Endothelial cell (in vitro differentiated cells): ENCODE results near the gene ADAMTS12. TPM values are rescaled to one million over a fixed set of nuclear protein-coding genes. Genes with fewer than 3 reads are reported as not detected.

Experiments used
- DNase-seq: peaks from one replicate; pipeline ENCODE4 v3.0.0; 2021; ENCODE audit warnings: low spot score
- H3K27ac Mint-ChIP-seq: one replicate; pipeline ENCODE4 v1.8.0; 2021; ENCODE audit warnings: mixed read lengths, inconsistent platforms; ENCODE audit not compliant: unreplicated experiment
- H3K27me3 Mint-ChIP-seq: one replicate; pipeline ENCODE4 v1.8.0; 2021; ENCODE audit warnings: mild to moderate bottlenecking, moderate library complexity, mixed read lengths, inconsistent platforms; ENCODE audit not compliant: unreplicated experiment
- H3K36me3 Mint-ChIP-seq: one replicate; pipeline ENCODE4 v1.8.0; 2021; ENCODE audit warnings: mild to moderate bottlenecking, low read depth, mixed read lengths, inconsistent platforms; ENCODE audit not compliant: unreplicated experiment
- H3K4me1 Mint-ChIP-seq: one replicate; pipeline ENCODE4 v1.8.0; 2021; ENCODE audit warnings: mild to moderate bottlenecking, mixed read lengths, inconsistent platforms; ENCODE audit not compliant: unreplicated experiment
- H3K4me3 Mint-ChIP-seq: one replicate; pipeline ENCODE4 v1.8.0; 2021; ENCODE audit warnings: mild to moderate bottlenecking, mixed read lengths, inconsistent platforms; ENCODE audit not compliant: unreplicated experiment
- H3K9me3 Mint-ChIP-seq: one replicate; pipeline ENCODE4 v1.8.0; 2021; ENCODE audit warnings: mixed read lengths, inconsistent platforms; ENCODE audit not compliant: unreplicated experiment
- total RNA-seq: library from RNA; stranded (reverse); fragmentation: NEBNext Ultra II Directional; extraction: Animal tissue kit (Norgen Biotek cat#: 25700); gene quantifications from one replicate; pipeline ENCODE4 v1.2.1, GENCODE V29; 2021; ENCODE audit not compliant: unreplicated experiment
- TF ChIP-seq, protein P1 (sequence below): fragments of 200-600 bp; sonication (generic); IDR thresholded peaks from one replicate; pipeline ENCODE4 v1.5.0; 2021; ENCODE audit warnings: antibody characterized with exemption; ENCODE audit not compliant: unreplicated experiment

The ADAMTS12 gene
- total RNA-seq, 1 donor from 2014 or later, result 9.8 TPM

DNA sequence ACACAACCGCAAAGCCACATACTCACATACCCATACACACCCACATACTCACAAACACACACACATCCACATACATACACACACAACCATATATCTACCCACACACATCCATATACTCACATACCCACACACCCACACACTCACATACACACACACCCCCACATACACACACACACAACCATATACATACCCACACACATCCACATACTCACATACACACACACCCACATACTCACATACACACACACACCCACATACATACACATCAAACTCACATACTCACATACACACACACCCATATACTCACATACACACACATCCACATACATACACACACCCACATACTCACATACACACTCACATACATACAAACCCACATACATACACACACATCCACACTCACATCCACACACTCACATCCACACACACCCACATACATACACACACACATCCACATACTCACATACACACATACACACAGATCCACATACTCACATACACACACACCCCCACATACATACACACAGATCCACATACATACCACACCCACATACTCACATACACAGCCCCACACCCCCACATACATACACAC, 220.0 kb downstream of the ADAMTS12 start:
- Mint-ChIP-seq H3K4me3 (no peak overlapping the region), H3K27ac (no peak overlapping the region), H3K9me3 (no peaks in the 10 kb centered on the region), H3K4me1 (no peaks in the 10 kb centered on the region), H3K36me3 (no peaks in the 10 kb centered on the region), H3K27me3 (no peaks in the 10 kb centered on the region)
- TF ChIP-seq, protein P1, sequence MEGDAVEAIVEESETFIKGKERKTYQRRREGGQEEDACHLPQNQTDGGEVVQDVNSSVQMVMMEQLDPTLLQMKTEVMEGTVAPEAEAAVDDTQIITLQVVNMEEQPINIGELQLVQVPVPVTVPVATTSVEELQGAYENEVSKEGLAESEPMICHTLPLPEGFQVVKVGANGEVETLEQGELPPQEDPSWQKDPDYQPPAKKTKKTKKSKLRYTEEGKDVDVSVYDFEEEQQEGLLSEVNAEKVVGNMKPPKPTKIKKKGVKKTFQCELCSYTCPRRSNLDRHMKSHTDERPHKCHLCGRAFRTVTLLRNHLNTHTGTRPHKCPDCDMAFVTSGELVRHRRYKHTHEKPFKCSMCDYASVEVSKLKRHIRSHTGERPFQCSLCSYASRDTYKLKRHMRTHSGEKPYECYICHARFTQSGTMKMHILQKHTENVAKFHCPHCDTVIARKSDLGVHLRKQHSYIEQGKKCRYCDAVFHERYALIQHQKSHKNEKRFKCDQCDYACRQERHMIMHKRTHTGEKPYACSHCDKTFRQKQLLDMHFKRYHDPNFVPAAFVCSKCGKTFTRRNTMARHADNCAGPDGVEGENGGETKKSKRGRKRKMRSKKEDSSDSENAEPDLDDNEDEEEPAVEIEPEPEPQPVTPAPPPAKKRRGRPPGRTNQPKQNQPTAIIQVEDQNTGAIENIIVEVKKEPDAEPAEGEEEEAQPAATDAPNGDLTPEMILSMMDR, result no peak
- DNase-seq, result no peak

DNA sequence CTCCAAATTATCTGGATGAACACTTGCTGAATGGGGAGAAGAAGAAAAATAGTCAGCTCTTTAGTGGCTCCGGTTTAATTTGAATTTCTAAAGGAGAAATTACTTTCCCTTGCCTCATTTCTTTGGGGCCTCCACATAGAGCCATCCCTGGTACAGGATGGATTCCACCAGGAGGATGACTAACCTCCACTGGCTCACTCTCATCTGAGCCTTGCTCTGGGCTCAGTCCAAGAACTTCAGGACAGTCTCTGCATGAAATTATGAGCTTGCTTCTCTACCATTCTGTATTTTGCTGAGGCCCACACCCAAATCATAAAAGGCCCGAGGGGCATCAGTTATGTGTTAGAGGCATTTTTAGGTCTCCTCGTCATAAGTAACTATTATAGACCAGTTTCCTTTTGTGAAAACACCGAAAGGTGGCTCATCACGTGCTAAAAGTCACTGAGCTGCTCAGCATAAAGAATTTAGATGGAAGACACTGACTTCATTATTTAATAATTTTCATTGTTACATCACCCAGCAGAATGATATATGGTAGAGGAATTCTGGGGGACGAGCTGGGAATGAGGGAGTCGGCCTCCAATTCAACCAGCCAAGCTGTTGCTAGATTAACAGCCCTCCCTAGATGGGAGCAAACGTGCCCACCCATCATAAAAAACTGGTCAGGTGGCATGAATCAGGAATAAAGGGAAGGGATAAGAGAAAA, 228.9 kb downstream of the ADAMTS12 start:
- H3K4me3 Mint-ChIP-seq, result no peak overlapping the region
- H3K9me3 Mint-ChIP-seq, result no peaks in the 10 kb centered on the region
- TF ChIP-seq, protein P1, result no peak
- H3K36me3 Mint-ChIP-seq, result no peaks in the 10 kb centered on the region
- DNase-seq, result no peak
- peaks cover 2% of the 10 kb centered on the region for H3K4me1 Mint-ChIP-seq
- no peaks in the 10 kb centered on the region for H3K27me3 Mint-ChIP-seq
- no peak overlapping the region for H3K27ac Mint-ChIP-seq

GRCh38 chr5:33659526-33660169, 232.1 kb downstream of the ADAMTS12 start:
- Mint-ChIP-seq H3K9me3 (no peaks in the 10 kb centered on the region), H3K4me1 (peaks cover 2% of the 10 kb centered on the region), H3K36me3 (no peaks in the 10 kb centered on the region), H3K27me3 (no peaks in the 10 kb centered on the region), H3K27ac (no peak overlapping the region), H3K4me3 (no peak overlapping the region)
- TF ChIP-seq, protein P1, result no peak
- no peak for DNase-seq

GRCh38 chr5:33657804-33658440, 233.9 kb downstream of the ADAMTS12 start:
- Mint-ChIP-seq H3K4me3 (no peak overlapping the region), H3K27me3 (no peaks in the 10 kb centered on the region), H3K27ac (no peak overlapping the region), H3K36me3 (no peaks in the 10 kb centered on the region), H3K9me3 (no peaks in the 10 kb centered on the region), H3K4me1 (peaks cover 2% of the 10 kb centered on the region)
- DNase-seq, result no peak
- TF ChIP-seq, protein P1, result no peak
